NT2/D1 (cell line): Measurements from ENCODE around the gene TRIM33.

Experiments used
- SUZ12 ChIP-seq: IDR thresholded peaks from 2 replicates; pipeline ENCODE4 v1.6.1; 2011; ENCODE audit not compliant: insufficient read length, insufficient read depth; ENCODE audit errors: extremely low read depth
- YY1 ChIP-seq: IDR thresholded peaks from 2 replicates; pipeline ENCODE4 v1.6.1; 2011; ENCODE audit not compliant: insufficient read length, insufficient read depth

- TF ChIP-seq YY1 (no peak), SUZ12 (no peak)
Measured at GRCh38 chr1:114466334-114467014, 44.5 kb downstream of the TRIM33 start.
